ENCODE data around the gene TSHZ3.

DNA sequence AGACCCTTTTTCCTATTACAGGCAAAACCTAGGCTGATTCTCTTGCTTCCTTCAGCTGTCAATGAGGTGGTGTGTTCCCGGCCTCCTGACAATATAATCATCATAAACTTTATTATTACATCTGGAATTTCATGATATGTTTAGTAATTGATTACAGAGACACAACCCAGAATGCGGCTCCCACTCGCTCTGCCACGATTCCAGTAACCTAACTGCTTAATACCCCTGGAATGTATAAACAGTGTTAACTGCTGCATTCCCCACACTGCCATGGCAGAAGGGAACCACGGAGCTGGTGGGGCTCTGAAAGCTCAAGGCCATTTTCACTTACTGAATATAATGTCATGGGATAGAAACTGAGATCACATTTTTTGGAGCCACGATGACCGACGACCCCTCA is 17.1 kb downstream of the TSHZ3 start:
- TF ChIP-seq, protein P1, sequence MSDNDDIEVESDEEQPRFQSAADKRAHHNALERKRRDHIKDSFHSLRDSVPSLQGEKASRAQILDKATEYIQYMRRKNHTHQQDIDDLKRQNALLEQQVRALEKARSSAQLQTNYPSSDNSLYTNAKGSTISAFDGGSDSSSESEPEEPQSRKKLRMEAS (IDR thresholded peaks at IDR 0.05), result no peak
- TF ChIP-seq, protein P2, sequence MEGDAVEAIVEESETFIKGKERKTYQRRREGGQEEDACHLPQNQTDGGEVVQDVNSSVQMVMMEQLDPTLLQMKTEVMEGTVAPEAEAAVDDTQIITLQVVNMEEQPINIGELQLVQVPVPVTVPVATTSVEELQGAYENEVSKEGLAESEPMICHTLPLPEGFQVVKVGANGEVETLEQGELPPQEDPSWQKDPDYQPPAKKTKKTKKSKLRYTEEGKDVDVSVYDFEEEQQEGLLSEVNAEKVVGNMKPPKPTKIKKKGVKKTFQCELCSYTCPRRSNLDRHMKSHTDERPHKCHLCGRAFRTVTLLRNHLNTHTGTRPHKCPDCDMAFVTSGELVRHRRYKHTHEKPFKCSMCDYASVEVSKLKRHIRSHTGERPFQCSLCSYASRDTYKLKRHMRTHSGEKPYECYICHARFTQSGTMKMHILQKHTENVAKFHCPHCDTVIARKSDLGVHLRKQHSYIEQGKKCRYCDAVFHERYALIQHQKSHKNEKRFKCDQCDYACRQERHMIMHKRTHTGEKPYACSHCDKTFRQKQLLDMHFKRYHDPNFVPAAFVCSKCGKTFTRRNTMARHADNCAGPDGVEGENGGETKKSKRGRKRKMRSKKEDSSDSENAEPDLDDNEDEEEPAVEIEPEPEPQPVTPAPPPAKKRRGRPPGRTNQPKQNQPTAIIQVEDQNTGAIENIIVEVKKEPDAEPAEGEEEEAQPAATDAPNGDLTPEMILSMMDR (IDR thresholded peaks at IDR 0.05 in 2 of 3, conservative IDR thresholded peaks at IDR 0.05 in 1 of 3; ENCODE audit: borderline replicate concordance in 1 of 3, insufficient read depth in 1 of 3, low read depth in 2 of 3, low read length in 2 of 3), result no peak
- TF ChIP-seq EGR1 (IDR thresholded peaks at IDR 0.05; ENCODE audit: low read depth) (no peak), POLR2A (IDR thresholded peaks at IDR 0.05; ENCODE audit: borderline replicate concordance, extremely low read depth, insufficient read depth, insufficient read length) (no peak), JUND (IDR thresholded peaks at IDR 0.05) (no peak), EZH2 (IDR thresholded peaks at IDR 0.05) (no peak), EZH2phosphoT487 (IDR thresholded peaks at IDR 0.05; ENCODE audit: borderline replicate concordance) (no peak), POLR2AphosphoS5 (IDR thresholded peaks at IDR 0.05; ENCODE audit: low read depth, low read length) (no peak)
- TF ChIP-seq, protein P3, sequence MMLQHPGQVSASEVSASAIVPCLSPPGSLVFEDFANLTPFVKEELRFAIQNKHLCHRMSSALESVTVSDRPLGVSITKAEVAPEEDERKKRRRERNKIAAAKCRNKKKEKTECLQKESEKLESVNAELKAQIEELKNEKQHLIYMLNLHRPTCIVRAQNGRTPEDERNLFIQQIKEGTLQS (IDR thresholded peaks at IDR 0.05), result no peak

Measured in HCT116 (cell line).